Memory B cell (primary cell): ENCODE results near the gene DKK2.
A peak's percentile ranks its signal among the peaks of the same experiment; 100 is the strongest.

Experiments
- ATAC-seq: fragments of 150-1000 bp; cut with Tn5 transposase; 2 replicates; pipeline ENCODE4 v1.10.0; 2021; ENCODE audit warnings: low read depth, mild to moderate bottlenecking, moderate library complexity
- DNase-seq, 2 donors: peaks; one replicate each; pipeline ENCODE4 v3.0.0; 2022; ENCODE audit warnings: low spot score in 2 of 2
- H3K27ac Mint-ChIP-seq: one replicate; pipeline ENCODE4 v1.8.0; 2022; ENCODE audit warnings: mild to moderate bottlenecking, moderate library complexity, mixed read lengths
- H3K27me3 Mint-ChIP-seq: one replicate; pipeline ENCODE4 v1.8.0; 2022; ENCODE audit warnings: mixed read lengths
- H3K36me3 Mint-ChIP-seq: one replicate; pipeline ENCODE4 v1.8.0; 2022; ENCODE audit warnings: mild to moderate bottlenecking, mixed read lengths
- H3K4me1 Mint-ChIP-seq: one replicate; pipeline ENCODE4 v1.8.0; 2022; ENCODE audit warnings: mixed read lengths
- H3K4me3 Mint-ChIP-seq: one replicate; pipeline ENCODE4 v1.8.0; 2022; ENCODE audit warnings: mild to moderate bottlenecking, moderate library complexity, mixed read lengths
- H3K9me3 Mint-ChIP-seq: one replicate; pipeline ENCODE4 v1.8.0; 2022; ENCODE audit warnings: mixed read lengths

The DKK2 gene, protein sequence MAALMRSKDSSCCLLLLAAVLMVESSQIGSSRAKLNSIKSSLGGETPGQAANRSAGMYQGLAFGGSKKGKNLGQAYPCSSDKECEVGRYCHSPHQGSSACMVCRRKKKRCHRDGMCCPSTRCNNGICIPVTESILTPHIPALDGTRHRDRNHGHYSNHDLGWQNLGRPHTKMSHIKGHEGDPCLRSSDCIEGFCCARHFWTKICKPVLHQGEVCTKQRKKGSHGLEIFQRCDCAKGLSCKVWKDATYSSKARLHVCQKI

GRCh38 chr4:107035819-107036583, at the start of gene DKK2:
TSS of gene DKK2 (minus strand) at chr4:107036313. CDS start at chr4:107035591, 722 bp downstream.
- ATAC-seq, result no peak
- Mint-ChIP-seq H3K4me3 (peak within 1 kb of the TSS; percentile 53), H3K27me3 (peaks cover 13% of the 10 kb centered on the region), H3K9me3 (no peaks in the 10 kb centered on the region), H3K4me1 (peaks cover 16% of the 10 kb centered on the region), H3K36me3 (no peaks in the 10 kb centered on the region), H3K27ac (no peak within 1 kb of the TSS)
- no peak for DNase-seq

DNA sequence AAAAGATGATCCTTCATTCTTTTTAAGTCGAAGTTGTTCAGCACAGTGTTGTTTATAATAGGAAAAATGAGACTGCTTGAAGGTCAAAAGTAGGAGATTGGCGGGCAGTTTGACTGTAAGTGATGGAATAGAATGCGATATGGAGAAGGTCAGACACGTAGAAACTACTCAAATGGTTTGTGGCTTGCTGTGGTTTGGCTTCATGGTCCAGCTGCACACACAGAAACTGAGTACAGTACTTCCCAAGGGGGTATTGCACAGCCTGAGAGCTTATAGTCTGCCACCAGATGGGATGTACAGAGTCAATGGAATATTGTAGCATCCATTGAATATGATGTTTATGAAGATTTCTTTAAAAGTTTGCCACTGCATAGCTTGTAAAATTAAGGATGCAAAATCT, 41.1 kb upstream of the DKK2 start:
- no peaks in the 10 kb centered on the region for H3K27me3 Mint-ChIP-seq
- ATAC-seq (no peak), DNase-seq (no peak)
- no peak overlapping the region for H3K27ac Mint-ChIP-seq
- no peaks in the 10 kb centered on the region for H3K4me1 Mint-ChIP-seq
- no peak overlapping the region for H3K4me3 Mint-ChIP-seq
- H3K36me3 Mint-ChIP-seq, result no peaks in the 10 kb centered on the region
- H3K9me3 Mint-ChIP-seq, result peaks cover 4% of the 10 kb centered on the region

GRCh38 chr4:107072836-107073736, 37.0 kb upstream of the DKK2 start:
- Mint-ChIP-seq H3K9me3 (peaks cover 2% of the 10 kb centered on the region), H3K36me3 (no peaks in the 10 kb centered on the region), H3K27me3 (no peaks in the 10 kb centered on the region), H3K4me3 (no peak overlapping the region), H3K4me1 (no peaks in the 10 kb centered on the region), H3K27ac (no peak overlapping the region)
- DNase-seq (no peak), ATAC-seq (no peak)

DNA sequence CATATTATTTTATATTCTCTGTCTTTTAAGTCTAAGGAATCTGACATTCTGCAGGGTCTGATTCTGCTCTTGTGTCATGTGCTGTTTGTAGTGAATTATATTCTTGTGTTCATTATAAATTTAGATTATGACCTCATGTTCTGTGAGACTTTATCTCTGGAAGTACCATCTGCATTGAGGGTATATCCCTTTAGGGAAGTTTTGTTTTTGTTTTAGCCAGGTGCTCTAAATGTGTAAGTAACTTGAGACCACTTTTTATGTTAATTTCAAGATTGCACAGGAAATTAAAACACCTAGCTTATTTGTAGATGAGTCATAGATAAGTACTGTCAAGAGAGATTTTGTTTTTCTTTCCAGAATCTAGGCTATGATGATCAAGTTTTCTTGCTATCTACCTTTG, 35.0 kb upstream of the DKK2 start:
- Mint-ChIP-seq H3K27me3 (no peaks in the 10 kb centered on the region), H3K4me3 (no peak overlapping the region)

DNA sequence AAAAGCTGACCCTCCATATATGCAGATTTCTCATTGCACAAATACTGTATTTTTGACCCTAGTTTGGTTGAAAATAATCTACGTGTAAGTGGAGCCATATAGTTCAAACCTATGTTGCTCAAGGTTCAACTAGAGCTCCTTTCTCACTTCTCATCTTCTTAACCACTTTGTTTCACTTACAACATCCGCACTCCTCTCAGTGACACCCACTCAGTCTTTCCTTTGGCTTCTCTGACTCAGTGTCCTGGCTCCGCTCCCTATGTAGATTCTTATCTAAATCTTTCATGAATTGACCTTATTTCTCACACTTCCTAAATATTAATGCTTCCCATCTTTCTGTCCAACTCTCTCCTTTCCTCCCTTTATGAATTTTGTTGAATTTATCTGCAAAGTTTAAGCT, 32.9 kb upstream of the DKK2 start:
- Mint-ChIP-seq H3K9me3 (no peaks in the 10 kb centered on the region), H3K27ac (no peak overlapping the region), H3K4me1 (no peaks in the 10 kb centered on the region), H3K4me3 (no peak overlapping the region), H3K36me3 (no peaks in the 10 kb centered on the region), H3K27me3 (no peaks in the 10 kb centered on the region)
- DNase-seq, result no peak
- ATAC-seq, result no peak

More for the DNA sequence above, 35.0 kb upstream of the DKK2 start:
- no peak for ATAC-seq
- Mint-ChIP-seq H3K27ac (no peak overlapping the region), H3K36me3 (no peaks in the 10 kb centered on the region), H3K4me1 (no peaks in the 10 kb centered on the region), H3K9me3 (peaks cover 2% of the 10 kb centered on the region)
- DNase-seq, result no peak

DNA sequence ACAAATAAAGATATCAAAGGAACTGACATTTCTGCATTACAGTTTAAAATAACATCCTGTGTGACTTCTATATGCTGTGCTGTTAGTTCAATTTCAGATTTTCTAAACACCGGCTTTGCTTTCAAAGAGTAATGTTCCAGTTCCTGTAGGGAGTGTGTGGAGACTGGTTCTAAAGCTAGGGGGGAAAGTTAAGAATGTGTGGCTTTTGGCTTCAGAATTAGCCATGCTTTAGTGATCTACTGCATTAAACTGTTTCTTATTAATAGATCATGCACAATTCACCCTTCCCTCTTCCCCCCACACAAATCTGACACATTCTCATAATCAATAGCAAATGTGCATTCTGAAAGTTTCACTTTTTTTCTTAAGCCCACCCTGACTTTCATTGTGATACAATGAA, 32.0 kb upstream of the DKK2 start:
- H3K9me3 Mint-ChIP-seq, result no peaks in the 10 kb centered on the region
- DNase-seq (no peak), ATAC-seq (no peak)
- H3K4me1 Mint-ChIP-seq, result no peaks in the 10 kb centered on the region
- no peak overlapping the region for H3K27ac Mint-ChIP-seq
- H3K4me3 Mint-ChIP-seq, result no peak overlapping the region
- H3K27me3 Mint-ChIP-seq, result no peaks in the 10 kb centered on the region
- H3K36me3 Mint-ChIP-seq, result no peaks in the 10 kb centered on the region

- Mint-ChIP-seq H3K4me3 (no peak overlapping the region), H3K4me1 (no peaks in the 10 kb centered on the region), H3K27ac (no peak overlapping the region), H3K9me3 (no peaks in the 10 kb centered on the region), H3K27me3 (no peaks in the 10 kb centered on the region), H3K36me3 (no peaks in the 10 kb centered on the region)
- ATAC-seq (no peak), DNase-seq (no peak)
Measured at GRCh38 chr4:107066621-107067020, 30.5 kb upstream of the DKK2 start.

DNA sequence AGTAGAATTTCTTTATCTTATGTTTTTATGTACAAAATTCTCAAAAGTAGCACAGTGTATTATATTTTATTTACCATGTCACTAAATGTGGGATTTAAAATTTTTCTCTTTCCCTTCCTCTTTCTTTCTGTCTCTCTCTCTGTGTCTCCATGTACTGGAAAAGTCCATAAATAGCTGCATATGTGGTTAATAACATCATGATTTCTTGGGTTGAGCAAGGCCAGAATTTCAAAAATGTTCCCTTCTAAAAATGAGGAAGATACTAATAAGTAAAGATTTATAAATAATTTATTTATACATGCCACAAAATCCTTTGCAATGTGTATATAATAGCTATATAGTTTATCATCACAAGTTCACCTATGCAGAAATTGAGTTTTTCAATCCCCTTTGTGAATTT, 29.1 kb upstream of the DKK2 start:
- H3K27ac Mint-ChIP-seq, result no peak overlapping the region
- H3K36me3 Mint-ChIP-seq, result no peaks in the 10 kb centered on the region
- DNase-seq (no peak), ATAC-seq (no peak)
- no peaks in the 10 kb centered on the region for H3K4me1 Mint-ChIP-seq
- H3K9me3 Mint-ChIP-seq, result no peaks in the 10 kb centered on the region
- H3K27me3 Mint-ChIP-seq, result no peaks in the 10 kb centered on the region
- no peak overlapping the region for H3K4me3 Mint-ChIP-seq

GRCh38 chr4:107060388-107060787, 24.3 kb upstream of the DKK2 start:
- no peak overlapping the region for H3K4me3 Mint-ChIP-seq
- H3K4me1 Mint-ChIP-seq, result no peaks in the 10 kb centered on the region
- H3K36me3 Mint-ChIP-seq, result no peaks in the 10 kb centered on the region
- ATAC-seq (no peak), DNase-seq (no peak)
- no peaks in the 10 kb centered on the region for H3K9me3 Mint-ChIP-seq
- no peak overlapping the region for H3K27ac Mint-ChIP-seq
- H3K27me3 Mint-ChIP-seq, result no peaks in the 10 kb centered on the region

DNA sequence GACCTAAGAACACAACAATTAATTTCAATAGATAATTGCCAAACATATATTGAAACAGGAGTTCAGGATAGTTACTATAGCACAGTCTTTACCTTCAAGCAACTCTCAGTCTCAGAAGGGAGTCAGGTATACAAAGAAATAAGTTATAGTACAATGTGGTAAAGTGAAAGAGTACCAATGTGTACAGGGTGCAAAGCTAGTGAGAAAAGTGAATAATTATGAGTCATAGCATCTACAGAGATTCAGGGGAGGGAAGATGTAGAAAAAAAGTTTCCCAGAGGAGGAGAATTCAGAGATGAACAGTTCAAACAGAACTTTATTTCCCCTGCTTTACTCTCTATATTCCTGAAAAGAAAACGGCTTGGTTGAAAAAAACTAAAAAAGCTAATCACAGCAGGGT, 22.7 kb upstream of the DKK2 start:
- Mint-ChIP-seq H3K27me3 (no peaks in the 10 kb centered on the region), H3K9me3 (no peaks in the 10 kb centered on the region), H3K36me3 (no peaks in the 10 kb centered on the region), H3K4me1 (no peaks in the 10 kb centered on the region), H3K4me3 (no peak overlapping the region), H3K27ac (no peak overlapping the region)
- no peak for DNase-seq
- no peak for ATAC-seq

DNA sequence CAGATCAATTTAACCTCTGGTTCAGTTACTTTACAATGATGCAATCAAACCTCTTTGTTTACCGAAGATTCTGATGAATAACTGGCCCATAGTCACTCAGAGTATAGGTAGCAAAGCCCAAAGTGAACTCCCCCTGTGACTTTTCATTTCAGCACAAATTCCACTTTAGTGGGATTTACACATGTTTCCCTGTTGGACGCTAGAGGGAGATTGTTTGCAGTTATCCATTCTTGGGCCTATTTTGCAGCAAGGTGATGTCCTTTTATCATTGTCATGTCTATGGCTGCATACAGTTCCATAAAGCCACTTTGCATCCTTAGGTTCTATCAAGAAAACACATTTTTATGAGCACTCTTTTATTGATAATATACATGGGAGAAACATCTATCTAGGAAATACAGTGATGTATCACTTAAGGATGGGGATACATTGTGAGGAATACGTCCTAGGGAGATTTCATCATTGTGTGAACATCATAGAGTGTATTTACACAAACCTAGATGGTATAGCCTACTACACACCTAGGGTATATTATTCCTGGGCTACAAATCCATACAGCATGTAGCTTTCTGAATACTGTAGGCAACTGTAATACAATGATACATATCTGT, 14.5 kb upstream of the DKK2 start:
- DNase-seq (no peak), ATAC-seq (no peak)
- Mint-ChIP-seq H3K27me3 (no peaks in the 10 kb centered on the region), H3K27ac (no peak overlapping the region), H3K4me3 (no peak overlapping the region), H3K36me3 (no peaks in the 10 kb centered on the region), H3K9me3 (peaks cover 2% of the 10 kb centered on the region), H3K4me1 (no peaks in the 10 kb centered on the region)

DNA sequence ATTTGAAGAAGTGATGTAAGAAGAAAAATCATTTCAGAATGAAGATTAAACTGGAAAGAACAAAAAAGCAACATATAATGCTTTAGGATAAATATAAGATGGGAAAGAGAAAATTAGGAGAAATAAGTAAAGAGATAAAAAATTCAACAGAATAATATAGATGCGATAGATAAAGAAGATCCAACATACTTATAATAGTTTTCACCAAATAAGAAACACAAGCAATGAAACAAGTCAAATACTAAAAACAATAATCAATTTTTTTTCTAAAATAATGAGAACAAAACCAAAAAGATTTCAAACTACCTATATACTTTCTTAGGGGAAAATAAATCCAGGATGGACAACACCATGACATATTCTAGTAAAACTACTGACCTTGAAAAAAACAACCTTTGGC, 10.1 kb upstream of the DKK2 start:
- no peaks in the 10 kb centered on the region for H3K27me3 Mint-ChIP-seq
- no peak for DNase-seq
- H3K4me3 Mint-ChIP-seq, result no peak overlapping the region
- H3K4me1 Mint-ChIP-seq, result no peaks in the 10 kb centered on the region
- no peaks in the 10 kb centered on the region for H3K36me3 Mint-ChIP-seq
- H3K27ac Mint-ChIP-seq, result no peak overlapping the region
- no peak for ATAC-seq
- peaks cover 2% of the 10 kb centered on the region for H3K9me3 Mint-ChIP-seq

DNA sequence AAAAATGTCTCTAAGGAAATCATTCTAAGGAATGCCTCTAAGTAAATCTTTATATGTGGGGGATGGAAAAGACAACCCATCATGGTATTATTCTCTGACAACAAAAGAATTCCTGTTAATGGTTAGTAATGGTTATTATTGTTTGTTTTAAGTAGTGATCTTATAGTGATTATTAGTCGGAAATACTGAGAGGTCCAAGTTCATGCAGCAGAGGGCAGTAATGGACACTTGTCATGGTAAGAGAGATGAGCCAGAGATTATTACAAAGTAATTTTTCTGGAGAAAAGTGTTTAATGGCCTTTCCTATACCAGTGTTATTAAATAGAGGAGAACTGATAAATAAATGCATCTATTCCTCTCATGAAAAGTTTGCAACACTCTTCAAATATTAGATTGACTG, 8.1 kb upstream of the DKK2 start:
- Mint-ChIP-seq H3K4me3 (no peak overlapping the region), H3K27ac (no peak overlapping the region), H3K4me1 (no peaks in the 10 kb centered on the region), H3K27me3 (no peaks in the 10 kb centered on the region), H3K36me3 (no peaks in the 10 kb centered on the region), H3K9me3 (peaks cover 2% of the 10 kb centered on the region)
- DNase-seq, result no peak
- no peak for ATAC-seq

DNA sequence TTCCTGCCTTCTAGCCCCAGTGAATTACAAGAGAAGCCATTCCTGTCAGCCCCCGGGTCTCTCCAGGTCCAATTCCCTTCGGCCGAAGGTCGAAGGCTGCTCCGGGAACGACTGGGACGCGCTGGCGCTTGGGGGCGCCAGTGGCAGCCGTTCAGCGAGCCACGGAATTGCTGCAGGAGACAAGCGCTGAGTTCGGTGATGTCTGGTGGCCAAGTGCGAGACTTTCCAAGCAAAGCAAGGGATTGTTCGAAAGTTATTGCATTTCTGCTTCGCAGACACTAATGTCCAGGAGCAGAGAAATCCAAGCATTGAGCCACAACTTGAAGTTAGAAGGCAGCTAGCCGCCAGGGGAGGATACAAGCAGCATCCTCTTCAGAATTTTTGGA, 1.1 kb upstream of the DKK2 start:
- DNase-seq (no peak), ATAC-seq (no peak)
- H3K4me1 Mint-ChIP-seq, result peaks cover 16% of the 10 kb centered on the region
- H3K9me3 Mint-ChIP-seq, result no peaks in the 10 kb centered on the region
- H3K36me3 Mint-ChIP-seq, result no peaks in the 10 kb centered on the region
- H3K27me3 Mint-ChIP-seq, result peaks cover 13% of the 10 kb centered on the region
- H3K27ac Mint-ChIP-seq, result no peak overlapping the region
- H3K4me3 Mint-ChIP-seq, result no peak overlapping the region
